ENCODE measurements around the gene ZNF628. TPM values are rescaled to one million over a fixed set of nuclear protein-coding genes. Genes with fewer than 3 reads are reported as not detected.

ZNF628 gene
- total and polyA plus RNA-seq, 2 of the 4 experiments (the other 2 are of a cell fraction) = 0.18 to 1.9 TPM

DNA sequence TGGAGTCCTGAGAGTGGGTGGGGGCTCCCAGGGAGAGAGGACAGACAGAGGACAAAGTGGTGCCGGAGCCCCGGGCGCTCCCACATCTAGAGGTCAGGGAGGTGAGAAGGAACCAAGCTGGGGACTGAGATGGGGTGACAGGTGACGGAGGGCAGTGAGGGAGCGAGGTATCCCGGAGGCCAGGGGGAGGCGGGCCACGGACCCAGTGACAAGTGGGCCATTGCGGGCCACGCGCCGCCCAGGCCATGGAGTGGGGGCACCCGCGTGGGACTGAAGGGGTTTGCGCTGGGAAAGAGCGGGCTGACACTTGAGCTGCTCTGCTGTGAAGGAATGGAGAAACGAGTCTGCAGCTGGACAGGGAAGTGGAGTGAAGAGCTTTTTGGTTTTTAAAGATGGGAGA, 2.6 kb downstream of the ZNF628 start:
- Histone ChIP-seq H3K4me2 (ENCODE audit: low read depth, low read length) (no peak overlapping the region), H2BK120ac (ENCODE audit: low read depth, low read length) (no peak overlapping the region), H2BK20ac (ENCODE audit: low read depth, low read length) (no peak overlapping the region), H3K9me1 (ENCODE audit: insufficient read depth, low read length) (peaks cover 18% of the 10 kb centered on the region), H3K27ac (ENCODE audit: insufficient read depth, low read length) (no peak overlapping the region), H3K14ac (replicated peaks; ENCODE audit: low read depth, low read length) (no peak overlapping the region), H3K36me3 (ENCODE audit: control insufficient read depth, insufficient read depth, low read length) (peaks cover 12% of the 10 kb centered on the region; the same call in 1 of the 2 replicates), H4K20me1 (ENCODE audit: insufficient read depth, low read length) (no peaks in the 10 kb centered on the region; the same call in 1 of the 2 replicates), H2BK5ac (ENCODE audit: low read depth, low read length, poor library complexity, severe bottlenecking) (no peak overlapping the region), H4K91ac (ENCODE audit: insufficient read depth, low read depth, low read length) (no peak overlapping the region), H3K23ac (ENCODE audit: low read depth, low read length) (no peak overlapping the region), H3K9ac (ENCODE audit: low read depth, low read length) (no peak overlapping the region), H4K8ac (ENCODE audit: low read depth in 2 of 2, low read length in 2 of 2) (no peak overlapping the region), H4K5ac (ENCODE audit: low read depth, low read length) (no peak overlapping the region), H3K4ac (ENCODE audit: low read depth, low read length) (no peak overlapping the region), H3K4me3 (ENCODE audit: insufficient read depth, low read depth, low read length) (no peak overlapping the region), H3K27me3 (ENCODE audit: control insufficient read depth, insufficient read depth, low read length) (no peaks in the 10 kb centered on the region), H2BK15ac (ENCODE audit: low read depth, low read length) (no peak overlapping the region), H3K4me1 (ENCODE audit: control insufficient read depth, insufficient read depth, low read length) (peaks cover 9% of the 10 kb centered on the region), H3K18ac (ENCODE audit: low read depth, low read length) (no peak overlapping the region), H3K9me3 (ENCODE audit: control insufficient read depth, insufficient read depth, low read length) (no peaks in the 10 kb centered on the region), H2AK5ac (ENCODE audit: low read depth, low read length) (no peak overlapping the region), H3K79me1 (ENCODE audit: low read depth in 1 of 2, low read length in 2 of 2) (peaks cover 14 to 42% of the 10 kb centered on the region in 2 experiments), H2AFZ (replicated peaks; ENCODE audit: low read length, poor library complexity) (no peak overlapping the region), H3K56ac (ENCODE audit: extremely low read depth, insufficient read depth, low read length) (no peak overlapping the region), H2AK9ac (replicated peaks; ENCODE audit: low read depth, low read length, poor library complexity) (no peak overlapping the region)
- WGBS, 2 experiments (ENCODE audit: extremely low coverage in 2 of 2, insufficient read length in 1 of 2) = 77% methylated on average over 11 of the region's 17 CpGs; no CpG with 5 or more reads in 1 of the 2 experiments
- in situ Hi-C loops (cut with MboI; ENCODE audit: low sequenced_read_pairs) = loop anchor here (25.0 kb wide), 1 partner anchor 1017 kb away; the partner anchor contains the start of genes CDC42EP5 and LENG9
- intact Hi-C loops (cut with micrococcal nuclease) = no loop called here
- POLR2A ChIA-PET (ENCODE audit: unreplicated experiment) = no interaction called here
- ATAC-seq (ENCODE audit: low read depth) (no peak), DNase-seq (no peak)
- no TSS peak for BruUV-seq (replicated peaks)
- dilution Hi-C loops (cut with HindIII; ENCODE audit: low sequenced_read_pairs, unreplicated experiment) = no loop called here
- no peak for TF ChIP-seq CHD1 (IDR thresholded peaks at IDR 0.05; ENCODE audit: low read depth, low read length)
- TF ChIP-seq MAFK (IDR thresholded peaks at IDR 0.05; ENCODE audit: low read depth, low read length) = no peak
- no peak for TF ChIP-seq RCOR1 (IDR thresholded peaks at IDR 0.05; ENCODE audit: insufficient replicate concordance, low read length)
- no peak for TF ChIP-seq SMC3 (IDR thresholded peaks at IDR 0.05; ENCODE audit: low read depth, low read length)
- no peak for TF ChIP-seq FOS (IDR thresholded peaks at IDR 0.05; ENCODE audit: low read depth, low read length)
- TF ChIP-seq NFE2L2 (IDR thresholded peaks at IDR 0.05; ENCODE audit: low read depth, low read length) = no peak
- TF ChIP-seq, protein P1, sequence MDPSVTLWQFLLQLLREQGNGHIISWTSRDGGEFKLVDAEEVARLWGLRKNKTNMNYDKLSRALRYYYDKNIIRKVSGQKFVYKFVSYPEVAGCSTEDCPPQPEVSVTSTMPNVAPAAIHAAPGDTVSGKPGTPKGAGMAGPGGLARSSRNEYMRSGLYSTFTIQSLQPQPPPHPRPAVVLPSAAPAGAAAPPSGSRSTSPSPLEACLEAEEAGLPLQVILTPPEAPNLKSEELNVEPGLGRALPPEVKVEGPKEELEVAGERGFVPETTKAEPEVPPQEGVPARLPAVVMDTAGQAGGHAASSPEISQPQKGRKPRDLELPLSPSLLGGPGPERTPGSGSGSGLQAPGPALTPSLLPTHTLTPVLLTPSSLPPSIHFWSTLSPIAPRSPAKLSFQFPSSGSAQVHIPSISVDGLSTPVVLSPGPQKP (IDR thresholded peaks at IDR 0.05; ENCODE audit: borderline replicate concordance, low read depth, low read length) = no peak
- TF ChIP-seq, protein P2, sequence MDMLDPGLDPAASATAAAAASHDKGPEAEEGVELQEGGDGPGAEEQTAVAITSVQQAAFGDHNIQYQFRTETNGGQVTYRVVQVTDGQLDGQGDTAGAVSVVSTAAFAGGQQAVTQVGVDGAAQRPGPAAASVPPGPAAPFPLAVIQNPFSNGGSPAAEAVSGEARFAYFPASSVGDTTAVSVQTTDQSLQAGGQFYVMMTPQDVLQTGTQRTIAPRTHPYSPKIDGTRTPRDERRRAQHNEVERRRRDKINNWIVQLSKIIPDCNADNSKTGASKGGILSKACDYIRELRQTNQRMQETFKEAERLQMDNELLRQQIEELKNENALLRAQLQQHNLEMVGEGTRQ (IDR thresholded peaks at IDR 0.05; ENCODE audit: low read depth, low read length) = no peak
- TF ChIP-seq RAD21 (IDR thresholded peaks at IDR 0.05; ENCODE audit: low read length) = no peak
- TF ChIP-seq RFX5 (IDR thresholded peaks at IDR 0.05; ENCODE audit: low read depth, low read length) = no peak
- no peak for TF ChIP-seq CEBPB (IDR thresholded peaks at IDR 0.05; ENCODE audit: low read depth, low read length)
- TF ChIP-seq POLR2A (IDR thresholded peaks at IDR 0.05; ENCODE audit: low read depth, low read length) = no peak
- TF ChIP-seq MXI1 (IDR thresholded peaks at IDR 0.05; ENCODE audit: borderline replicate concordance, low read depth, low read length) = no peak
- TF ChIP-seq BHLHE40 (IDR thresholded peaks at IDR 0.05; ENCODE audit: low read depth, low read length) = no peak
- TF ChIP-seq MAZ (IDR thresholded peaks at IDR 0.05; ENCODE audit: borderline replicate concordance, low read depth, low read length) = no peak
- TF ChIP-seq, protein P3, sequence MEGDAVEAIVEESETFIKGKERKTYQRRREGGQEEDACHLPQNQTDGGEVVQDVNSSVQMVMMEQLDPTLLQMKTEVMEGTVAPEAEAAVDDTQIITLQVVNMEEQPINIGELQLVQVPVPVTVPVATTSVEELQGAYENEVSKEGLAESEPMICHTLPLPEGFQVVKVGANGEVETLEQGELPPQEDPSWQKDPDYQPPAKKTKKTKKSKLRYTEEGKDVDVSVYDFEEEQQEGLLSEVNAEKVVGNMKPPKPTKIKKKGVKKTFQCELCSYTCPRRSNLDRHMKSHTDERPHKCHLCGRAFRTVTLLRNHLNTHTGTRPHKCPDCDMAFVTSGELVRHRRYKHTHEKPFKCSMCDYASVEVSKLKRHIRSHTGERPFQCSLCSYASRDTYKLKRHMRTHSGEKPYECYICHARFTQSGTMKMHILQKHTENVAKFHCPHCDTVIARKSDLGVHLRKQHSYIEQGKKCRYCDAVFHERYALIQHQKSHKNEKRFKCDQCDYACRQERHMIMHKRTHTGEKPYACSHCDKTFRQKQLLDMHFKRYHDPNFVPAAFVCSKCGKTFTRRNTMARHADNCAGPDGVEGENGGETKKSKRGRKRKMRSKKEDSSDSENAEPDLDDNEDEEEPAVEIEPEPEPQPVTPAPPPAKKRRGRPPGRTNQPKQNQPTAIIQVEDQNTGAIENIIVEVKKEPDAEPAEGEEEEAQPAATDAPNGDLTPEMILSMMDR (conservative IDR thresholded peaks at IDR 0.05; ENCODE audit: low read depth, low read length) = no peak
- CTCF ChIA-PET = no interaction called here
